Measurements from ENCODE around the gene PIGS.
"Not testable (repeated sequence)": the region's sequence is repeated elsewhere in the genome, so short reads cannot be mapped to it uniquely, and the experiment has no call there.

Gene PIGS

GRCh38 chr17:28529013-28529400 is 42.3 kb downstream of the PIGS start:
- no peak for DNase-seq (ENCODE audit: low read depth in 3 of 3)

DNA sequence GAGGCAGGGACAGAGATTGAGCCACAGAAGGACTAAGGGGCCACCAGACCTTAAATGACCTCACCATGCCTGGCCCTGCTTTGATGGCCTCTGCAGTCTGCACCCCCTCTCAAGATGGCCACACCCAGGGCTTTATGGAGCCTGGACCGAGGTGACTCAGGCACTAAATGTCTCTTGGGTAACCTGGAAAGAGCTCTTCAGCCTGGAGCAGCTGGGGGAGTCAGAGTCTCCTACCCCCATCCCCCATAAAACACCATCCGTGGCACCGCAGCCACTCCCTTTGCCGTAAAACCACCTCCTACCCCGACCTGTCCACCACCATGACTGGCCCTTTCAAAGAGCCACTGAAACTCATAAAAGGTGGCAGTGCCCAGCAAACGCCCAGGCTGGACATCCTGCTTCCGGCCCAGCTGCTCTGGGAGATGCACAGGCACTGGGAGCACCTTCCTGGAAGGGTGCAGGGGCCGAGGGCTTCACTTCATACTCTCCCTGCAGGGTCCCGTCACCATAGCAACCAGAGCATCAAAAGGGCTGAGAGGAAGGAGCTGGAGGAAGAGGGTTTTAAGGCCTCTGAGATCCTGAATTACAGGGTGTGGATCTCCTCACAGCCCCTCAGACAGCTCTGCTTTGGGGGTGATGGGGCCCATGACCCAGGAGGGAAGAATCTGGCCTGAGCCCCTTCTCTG is 42.9 kb downstream of the PIGS start:
- no peak for DNase-seq (ENCODE audit: low read depth in 3 of 3)

DNA sequence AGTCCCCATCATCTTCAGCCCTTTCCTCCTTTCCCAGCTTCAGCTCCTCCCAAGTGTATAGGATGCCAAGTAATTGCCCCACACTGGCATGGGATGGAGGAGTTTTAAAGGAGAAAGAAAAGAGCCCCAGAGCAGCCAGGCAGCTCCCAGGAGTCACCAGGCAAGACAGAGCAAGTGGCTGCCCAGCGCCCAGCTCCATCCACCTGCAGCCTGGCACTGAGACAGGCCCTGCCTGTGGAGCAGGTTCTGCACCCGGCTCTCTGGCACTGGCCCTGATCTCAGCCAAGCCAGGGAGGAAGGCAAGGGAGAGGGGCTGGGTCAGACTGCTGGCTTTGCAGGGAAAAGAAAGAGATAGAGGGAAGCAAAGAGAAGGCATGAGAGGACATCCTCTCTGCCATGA is 43.5 kb downstream of the PIGS start:
- no peak for DNase-seq (ENCODE audit: low read depth in 3 of 3)

- no peak for DNase-seq (ENCODE audit: low read depth in 3 of 3)
Measured at GRCh38 chr17:28527181-28527681, 44.1 kb downstream of the PIGS start.

DNA sequence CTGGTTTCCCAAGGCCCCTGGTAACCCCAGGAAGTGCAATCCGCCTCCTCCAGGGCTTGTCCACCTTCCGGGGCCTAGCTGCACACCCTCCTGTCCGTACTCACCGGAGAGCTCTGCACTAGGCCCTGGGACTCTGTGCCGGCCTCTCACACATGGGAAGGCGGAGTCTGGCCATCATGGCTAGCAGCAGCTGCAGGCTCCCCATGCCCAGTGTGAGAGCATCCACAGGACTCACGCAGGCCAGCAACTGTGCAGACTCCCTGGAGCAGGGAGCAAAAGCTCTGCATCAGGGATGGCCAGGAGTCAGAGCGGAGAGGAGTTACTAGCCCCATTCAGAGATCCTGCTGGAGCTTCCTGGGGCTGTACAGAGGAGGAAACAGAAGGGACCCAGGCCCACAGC is 44.9 kb downstream of the PIGS start:
- no peak for DNase-seq (ENCODE audit: low read depth in 3 of 3)

GRCh38 chr17:28524476-28525424 is 46.6 kb downstream of the PIGS start:
- no peak for DNase-seq (ENCODE audit: low read depth in 3 of 3)

- no peak for DNase-seq (ENCODE audit: low read depth in 3 of 3)
Measured at GRCh38 chr17:28523876-28524275, 47.4 kb downstream of the PIGS start.

DNA sequence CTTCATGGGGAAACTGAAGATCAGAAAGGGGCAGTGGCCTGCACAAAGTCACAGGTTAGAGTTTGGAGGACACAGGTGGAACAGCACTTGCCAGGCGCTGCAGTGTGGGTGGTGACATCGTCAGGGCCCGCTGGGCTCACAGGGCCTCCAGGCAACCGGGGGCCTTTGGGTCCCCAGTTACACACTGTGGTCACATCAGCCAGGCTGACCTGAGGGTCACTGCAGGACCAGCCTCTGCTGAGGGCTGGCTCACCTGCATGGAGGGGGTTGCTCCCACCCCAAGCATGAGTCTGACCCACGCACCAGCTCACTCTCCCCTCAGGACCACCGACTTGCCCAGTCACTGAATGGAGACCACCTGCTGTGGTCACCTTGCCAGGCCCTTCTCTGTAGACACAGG is 48.1 kb downstream of the PIGS start:
- no peak for DNase-seq (ENCODE audit: low read depth in 3 of 3)

GRCh38 chr17:28522281-28522680 is 49.0 kb downstream of the PIGS start:
- DNase-seq (ENCODE audit: low read depth in 3 of 3): not testable (repeated sequence)

- no peak for DNase-seq (ENCODE audit: low read depth in 3 of 3)
Measured at GRCh38 chr17:28521311-28522085, 49.8 kb downstream of the PIGS start.

DNA sequence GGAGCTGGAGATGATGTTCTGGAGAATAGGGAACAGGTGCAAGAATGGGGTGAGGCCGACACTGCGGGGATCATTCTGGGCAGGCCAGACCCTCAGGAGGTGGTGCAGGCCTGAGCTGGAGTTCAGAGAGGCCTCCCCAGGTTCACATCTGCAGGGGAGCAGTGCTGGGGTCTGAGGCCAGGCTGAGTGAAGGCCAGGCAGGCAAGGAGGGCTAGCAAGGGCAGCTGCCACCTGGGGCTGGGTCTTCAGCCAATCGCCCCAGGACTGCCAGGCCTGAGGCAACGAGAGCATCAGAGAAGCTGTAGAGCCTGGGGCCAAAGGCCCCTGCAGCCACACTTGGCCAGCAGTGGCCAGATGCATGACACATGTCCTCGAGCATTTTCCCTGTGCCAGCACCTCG is 50.6 kb downstream of the PIGS start:
- DNase-seq (ENCODE audit: low read depth in 3 of 3): no peak

DNA sequence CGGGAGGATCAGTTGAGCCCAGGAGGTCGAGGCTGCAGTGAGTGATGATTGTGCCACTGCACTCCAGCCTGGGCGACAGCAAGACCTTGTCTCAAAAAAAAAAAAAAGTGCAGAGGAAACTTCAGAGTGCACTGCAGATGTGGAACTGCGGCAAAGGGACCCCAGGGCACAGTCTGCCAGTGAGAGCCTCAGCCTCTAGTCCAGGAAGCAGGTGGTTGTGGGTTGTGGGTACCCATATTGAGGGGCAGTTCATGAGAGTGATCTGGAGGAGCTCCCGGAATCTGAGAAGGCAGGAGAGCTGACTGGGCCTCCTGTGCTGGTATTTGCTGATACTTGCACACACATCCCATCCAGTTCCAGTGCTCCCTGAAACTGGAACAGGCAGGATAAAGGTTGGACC is 52.1 kb downstream of the PIGS start:
- DNase-seq (ENCODE audit: low read depth in 3 of 3): no peak

DNA sequence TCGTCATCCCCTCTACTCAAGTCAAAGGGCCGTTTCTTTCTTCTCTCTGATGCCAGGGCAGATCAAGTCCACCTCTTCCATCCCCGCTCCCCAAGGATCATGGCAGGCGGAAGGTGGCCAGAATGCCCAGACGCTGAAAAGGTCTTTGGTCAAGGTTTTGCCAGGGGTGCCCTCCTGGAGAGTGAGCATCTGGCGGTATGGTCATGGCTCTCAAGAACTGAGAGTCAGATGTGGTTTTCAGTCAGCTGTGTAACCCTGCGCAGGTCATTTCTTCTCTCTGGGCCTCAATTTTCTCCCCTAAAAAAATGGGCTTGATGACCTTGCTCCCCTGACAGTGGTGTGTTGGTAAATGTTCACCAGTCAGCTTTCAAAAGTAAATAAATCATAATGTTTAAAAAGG is 52.7 kb downstream of the PIGS start:
- no peak for DNase-seq (ENCODE audit: low read depth in 3 of 3)

GRCh38 chr17:28518132-28518531 is 53.2 kb downstream of the PIGS start:
- no peak for DNase-seq (ENCODE audit: low read depth in 3 of 3)

DNA sequence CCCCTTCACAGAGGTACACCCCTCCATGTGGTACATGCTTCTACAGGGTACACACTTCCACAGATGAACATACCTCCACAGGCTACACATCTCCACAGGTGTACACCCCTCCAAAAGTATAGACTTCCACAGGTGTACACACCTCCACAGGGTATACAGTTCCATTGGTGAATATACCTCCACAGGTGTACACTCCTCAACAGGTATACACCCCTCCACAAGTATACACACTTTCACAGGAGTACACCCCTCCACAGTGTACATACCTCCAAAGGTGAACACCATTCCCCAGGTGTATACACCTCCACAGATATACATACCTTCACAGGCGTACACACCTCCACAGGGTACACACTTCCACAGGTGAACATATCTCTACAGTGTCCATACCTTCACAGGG is 55.8 kb downstream of the PIGS start:
- DNase-seq (ENCODE audit: low read depth in 3 of 3): no peak

- no peak for DNase-seq (ENCODE audit: low read depth in 3 of 3)
Measured at GRCh38 chr17:28514561-28515002, 56.7 kb downstream of the PIGS start.

GRCh38 chr17:28513476-28513875 is 57.8 kb downstream of the PIGS start:
- no peak for DNase-seq (ENCODE audit: low read depth in 3 of 3)

GRCh38 chr17:28511858-28512461 is 59.4 kb downstream of the PIGS start:
- DNase-seq (ENCODE audit: low read depth in 3 of 3): no peak

DNA sequence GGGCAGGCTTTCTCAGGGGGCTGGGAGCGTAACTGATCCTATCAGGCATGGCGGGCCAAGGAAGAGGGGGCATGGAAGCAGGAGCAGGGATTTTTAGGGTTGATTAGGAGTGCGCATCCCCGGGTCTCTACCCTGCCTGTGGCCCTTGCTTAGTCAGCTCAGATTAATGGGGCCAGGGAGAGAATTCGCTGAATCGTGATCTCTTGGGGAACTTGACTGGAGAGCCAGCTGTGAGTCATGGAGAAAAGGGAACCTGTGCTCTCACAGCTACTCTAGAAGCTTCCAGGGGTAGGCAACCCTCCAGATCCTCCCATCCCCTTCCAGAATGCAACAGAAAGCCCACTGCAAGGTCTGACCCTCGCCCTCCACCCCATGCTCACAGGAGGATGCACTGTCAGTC is 61.5 kb downstream of the PIGS start:
- no peak for DNase-seq (ENCODE audit: low read depth in 3 of 3)

GRCh38 chr17:28508211-28508724 is 63.1 kb downstream of the PIGS start:
- DNase-seq (ENCODE audit: low read depth in 3 of 3): no peak

DNA sequence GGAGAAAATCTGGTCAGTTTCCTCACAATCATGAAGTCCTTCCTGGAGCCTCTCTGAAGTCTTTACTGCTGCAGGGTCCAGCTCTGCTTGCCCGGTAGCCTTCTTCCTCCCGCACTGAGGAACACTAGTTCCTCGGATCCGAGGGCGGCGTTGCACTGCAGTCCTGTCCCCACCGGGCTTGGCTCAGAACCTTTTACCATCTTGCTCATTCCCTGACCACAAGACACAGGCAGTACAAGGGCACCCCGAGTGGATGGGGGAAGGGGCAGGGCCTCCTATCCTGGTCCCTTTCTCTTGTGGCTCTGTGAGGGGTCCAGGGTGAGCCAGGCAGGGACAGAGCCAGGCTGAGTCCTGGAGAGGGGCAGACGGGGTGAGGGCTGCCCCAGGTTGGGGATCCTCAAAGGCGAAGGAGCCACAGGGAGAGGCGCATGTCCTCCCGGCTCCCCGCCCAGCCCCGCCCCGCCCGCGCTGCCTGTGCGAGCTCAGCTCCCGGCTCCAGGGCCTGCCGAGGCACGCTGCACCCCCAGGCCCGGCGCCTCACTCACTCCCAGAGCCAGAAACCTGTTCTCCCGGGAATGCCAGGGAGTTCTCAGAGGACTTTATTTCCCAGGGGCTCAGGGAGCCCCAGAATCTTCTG is 63.6 kb downstream of the PIGS start:
- no peak for DNase-seq (ENCODE audit: low read depth in 3 of 3)

Data from stimulated activated CD4-positive, alpha-beta T cell treated with anti-CD3 and anti-CD28 coated beads, TNF-alpha, amount 100 ng/mL, for 24 hours (primary cell).